Measurements from ENCODE around the gene FADS6. TPM values are rescaled to one million over a fixed set of nuclear protein-coding genes. Genes with fewer than 3 reads are reported as not detected.

Gene FADS6
- polyA plus RNA-seq, 3 donors, result not detected

DNA sequence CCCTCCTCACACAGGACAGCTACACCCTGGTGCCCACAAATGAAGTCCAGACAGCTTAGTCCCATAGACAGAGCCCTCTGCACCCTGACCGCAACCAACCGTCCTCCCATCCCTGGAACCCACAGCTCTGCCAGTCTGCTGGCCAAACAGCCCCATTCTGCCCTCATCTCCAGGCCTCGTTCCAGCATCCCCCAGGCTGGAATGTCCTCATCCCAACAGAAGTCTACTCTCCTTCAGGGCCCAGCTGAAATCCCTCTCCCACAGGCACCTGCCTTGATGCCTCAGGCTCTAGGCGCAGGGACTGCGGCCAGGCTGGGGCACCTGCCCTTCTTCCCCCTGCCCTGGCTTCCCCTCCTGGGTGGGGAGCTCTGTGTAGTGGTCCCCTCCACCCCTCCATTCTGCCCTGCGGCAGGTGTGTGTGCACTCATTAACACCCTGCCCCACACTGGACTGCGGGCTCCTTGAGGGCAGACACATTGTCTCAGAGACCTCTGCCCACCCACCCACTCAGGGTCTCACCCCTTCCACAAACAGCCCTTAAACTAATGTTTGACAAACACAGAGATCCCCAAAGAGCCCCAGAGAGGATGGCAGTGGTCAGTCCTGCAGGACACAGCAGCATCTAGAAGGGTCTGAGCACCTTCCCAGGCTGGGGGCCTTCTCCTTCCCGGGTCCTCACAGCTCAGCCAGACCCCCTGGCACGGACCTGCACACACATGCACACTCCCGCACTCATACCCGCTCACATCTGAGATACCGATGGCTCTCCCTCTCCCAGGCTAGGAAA is 34.6 kb downstream of the FADS6 start:
- no peak overlapping the region for H3K27ac ChIP-seq (ENCODE audit: low read depth in 1 of 2, low read length in 2 of 2)
- H3K4me1 ChIP-seq (ENCODE audit: control insufficient read depth in 1 of 2, insufficient read depth in 2 of 2, low read length in 2 of 2), result peaks cover 23 to 31% of the 10 kb centered on the region in 2 donors
- peaks cover 78 to 94% (median 92%) of the 10 kb centered on the region in 3 donors for H3K27me3 Mint-ChIP-seq (ENCODE audit: low read depth in 3 of 3)
- H3K9ac ChIP-seq (ENCODE audit: insufficient read depth, low read length, poor library complexity, severe bottlenecking), result no peak overlapping the region
- TF ChIP-seq, protein P1, sequence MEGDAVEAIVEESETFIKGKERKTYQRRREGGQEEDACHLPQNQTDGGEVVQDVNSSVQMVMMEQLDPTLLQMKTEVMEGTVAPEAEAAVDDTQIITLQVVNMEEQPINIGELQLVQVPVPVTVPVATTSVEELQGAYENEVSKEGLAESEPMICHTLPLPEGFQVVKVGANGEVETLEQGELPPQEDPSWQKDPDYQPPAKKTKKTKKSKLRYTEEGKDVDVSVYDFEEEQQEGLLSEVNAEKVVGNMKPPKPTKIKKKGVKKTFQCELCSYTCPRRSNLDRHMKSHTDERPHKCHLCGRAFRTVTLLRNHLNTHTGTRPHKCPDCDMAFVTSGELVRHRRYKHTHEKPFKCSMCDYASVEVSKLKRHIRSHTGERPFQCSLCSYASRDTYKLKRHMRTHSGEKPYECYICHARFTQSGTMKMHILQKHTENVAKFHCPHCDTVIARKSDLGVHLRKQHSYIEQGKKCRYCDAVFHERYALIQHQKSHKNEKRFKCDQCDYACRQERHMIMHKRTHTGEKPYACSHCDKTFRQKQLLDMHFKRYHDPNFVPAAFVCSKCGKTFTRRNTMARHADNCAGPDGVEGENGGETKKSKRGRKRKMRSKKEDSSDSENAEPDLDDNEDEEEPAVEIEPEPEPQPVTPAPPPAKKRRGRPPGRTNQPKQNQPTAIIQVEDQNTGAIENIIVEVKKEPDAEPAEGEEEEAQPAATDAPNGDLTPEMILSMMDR (IDR thresholded peaks at IDR 0.05), result no peak
- H3K79me2 ChIP-seq (ENCODE audit: insufficient read depth, low read length), result no peaks in the 10 kb centered on the region
- H3K9me3 ChIP-seq (replicated peaks in 1 of 2; ENCODE audit: control insufficient read depth in 1 of 2, insufficient read depth in 1 of 2, low read length in 2 of 2), result peaks cover 0 to 10% of the 10 kb centered on the region in 2 donors
- intact Hi-C loops (cut with micrococcal nuclease), result no loop called here
- H3K4me3 Mint-ChIP-seq, result peak overlapping the region; percentile 20 to 84
- no peak for DNase-seq
- H4K20me1 ChIP-seq (ENCODE audit: insufficient read depth, low read length), result no peaks in the 10 kb centered on the region
- peaks cover 25% of the 10 kb centered on the region for H3K4me1 Mint-ChIP-seq
- 57% methylated on average over 11 of the region's 12 CpGs for WGBS (ENCODE audit: insufficient coverage)
- H3K4me3 ChIP-seq (replicated peaks in 1 of 3; ENCODE audit: low read depth in 2 of 3, low read length in 3 of 3), result no peak overlapping the region
- H3K36me3 Mint-ChIP-seq, result peaks cover 9 to 17% of the 10 kb centered on the region in 2 donors
- H2AFZ ChIP-seq (ENCODE audit: insufficient read depth, low read depth, low read length, poor library complexity, severe bottlenecking), result no peak overlapping the region
- H3K4me2 ChIP-seq (replicated peaks; ENCODE audit: extremely low read depth, low read length, poor library complexity, severe bottlenecking), result no peak overlapping the region
- peaks cover 40 to 84% of the 10 kb centered on the region in 2 donors for H3K27me3 ChIP-seq (ENCODE audit: control insufficient read depth in 2 of 2, insufficient read depth in 2 of 2, low read length in 2 of 2)
- peaks cover 0 to 27% (median 8%) of the 10 kb centered on the region in 7 donors for H3K9me3 Mint-ChIP-seq
- no peaks in the 10 kb centered on the region for H3K36me3 ChIP-seq (replicated peaks in 1 of 2; ENCODE audit: control insufficient read depth in 1 of 2, insufficient read depth in 2 of 2, low read length in 2 of 2)
- H3K27ac Mint-ChIP-seq, result peak overlapping the region in 1 of 7 donors; percentile 57

DNA sequence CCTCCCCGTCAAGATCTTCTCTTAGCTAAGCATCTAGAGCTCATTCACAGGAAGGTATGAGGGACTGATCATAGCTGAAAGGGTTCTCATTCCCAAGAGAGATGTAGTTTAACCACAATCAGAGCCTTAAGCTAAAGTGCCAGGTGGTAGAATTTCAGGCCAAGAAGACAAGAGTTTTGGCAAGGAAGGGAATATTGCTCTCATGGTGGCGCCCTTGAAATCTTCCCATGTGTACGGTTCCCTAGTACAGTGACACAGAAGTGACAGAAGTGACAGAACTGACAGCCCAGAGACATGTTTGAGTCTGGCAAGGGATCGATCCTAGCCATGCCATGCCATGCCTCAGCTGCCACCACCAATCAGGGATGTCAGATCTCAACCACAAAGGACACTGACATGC is 36.2 kb downstream of the FADS6 start:
- H3K4me1 ChIP-seq (ENCODE audit: control insufficient read depth in 1 of 2, insufficient read depth in 2 of 2, low read length in 2 of 2), result peaks cover 24 to 34% of the 10 kb centered on the region in 2 donors
- H4K20me1 ChIP-seq (ENCODE audit: insufficient read depth, low read length), result no peaks in the 10 kb centered on the region
- H3K4me2 ChIP-seq (replicated peaks; ENCODE audit: extremely low read depth, low read length, poor library complexity, severe bottlenecking), result no peak overlapping the region
- no peak overlapping the region for H3K9ac ChIP-seq (ENCODE audit: insufficient read depth, low read length, poor library complexity, severe bottlenecking)
- H3K4me3 ChIP-seq (replicated peaks in 1 of 3; ENCODE audit: low read depth in 2 of 3, low read length in 3 of 3), result no peak overlapping the region
- H3K27me3 ChIP-seq (ENCODE audit: control insufficient read depth in 2 of 2, insufficient read depth in 2 of 2, low read length in 2 of 2), result peaks cover 52 to 93% of the 10 kb centered on the region in 2 donors
- peaks cover 25% of the 10 kb centered on the region for H3K4me1 Mint-ChIP-seq
- TF ChIP-seq, protein P1 (IDR thresholded peaks at IDR 0.05), result no peak
- H3K27ac Mint-ChIP-seq, result no peak overlapping the region
- H2AFZ ChIP-seq (ENCODE audit: insufficient read depth, low read depth, low read length, poor library complexity, severe bottlenecking), result no peak overlapping the region
- peaks cover 0 to 27% (median 8%) of the 10 kb centered on the region in 7 donors for H3K9me3 Mint-ChIP-seq
- H3K27ac ChIP-seq (ENCODE audit: low read depth in 1 of 2, low read length in 2 of 2), result no peak overlapping the region
- peaks cover 87 to 96% (median 91%) of the 10 kb centered on the region in 3 donors for H3K27me3 Mint-ChIP-seq (ENCODE audit: low read depth in 3 of 3)
- WGBS (ENCODE audit: insufficient coverage), result 87% methylated on average over 3 of the region's 4 CpGs
- intact Hi-C loops (cut with micrococcal nuclease), result no loop called here
- peaks cover 3 to 10% of the 10 kb centered on the region in 2 donors for H3K36me3 Mint-ChIP-seq
- H3K9me3 ChIP-seq (replicated peaks in 1 of 2; ENCODE audit: control insufficient read depth in 1 of 2, insufficient read depth in 1 of 2, low read length in 2 of 2), result peaks cover 0 to 10% of the 10 kb centered on the region in 2 donors
- no peak for DNase-seq
- H3K79me2 ChIP-seq (ENCODE audit: insufficient read depth, low read length), result no peaks in the 10 kb centered on the region
- H3K4me3 Mint-ChIP-seq, result peak overlapping the region in 1 of 2 donors; percentile 47
- no peaks in the 10 kb centered on the region for H3K36me3 ChIP-seq (replicated peaks in 1 of 2; ENCODE audit: control insufficient read depth in 1 of 2, insufficient read depth in 2 of 2, low read length in 2 of 2)

Measured in CD14-positive monocyte (primary cell).